Activated naive CD4-positive, alpha-beta T cell treated with anti-CD3 and anti-CD28 coated beads, Interleukin-2, amount 50 U/mL, for 24 hours (primary cell): ENCODE results near the gene PAEP.

Source experiments
- H3K27ac Mint-ChIP-seq: one replicate; pipeline ENCODE4 v1.8.0; 2021; ENCODE audit warnings: mild to moderate bottlenecking, mixed read lengths
- H3K27me3 Mint-ChIP-seq: one replicate; pipeline ENCODE4 v1.8.0; 2021; ENCODE audit warnings: mixed read lengths
- H3K36me3 Mint-ChIP-seq: one replicate; pipeline ENCODE4 v1.8.0; 2021; ENCODE audit warnings: mixed read lengths
- H3K4me1 Mint-ChIP-seq: one replicate; pipeline ENCODE4 v1.8.0; 2021; ENCODE audit warnings: mixed read lengths
- H3K4me3 Mint-ChIP-seq: one replicate; pipeline ENCODE4 v1.8.0; 2021; ENCODE audit warnings: mild to moderate bottlenecking, mixed read lengths
- H3K9me3 Mint-ChIP-seq: one replicate; pipeline ENCODE4 v1.8.0; 2021; ENCODE audit warnings: mixed read lengths

PAEP gene

DNA sequence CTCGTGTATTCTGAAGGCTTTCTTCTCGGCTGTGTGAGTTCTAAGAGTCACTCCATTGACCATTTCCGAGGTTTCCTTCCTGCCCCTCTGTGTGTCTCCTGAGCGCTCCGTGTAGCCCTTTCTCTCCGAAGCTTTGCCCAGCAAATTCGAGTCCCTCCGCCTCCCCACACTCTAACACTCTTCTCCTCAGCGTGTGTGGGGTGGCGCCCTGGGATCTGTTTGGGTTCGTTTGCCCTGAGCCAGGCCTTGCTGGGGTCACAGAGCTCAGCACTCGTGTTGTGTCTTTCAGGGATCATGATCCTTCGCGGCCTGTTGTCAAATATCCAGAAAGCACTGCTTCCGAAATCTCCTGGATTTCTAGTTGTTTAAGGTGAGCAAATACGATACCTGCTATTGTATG is 5.6 kb upstream of the PAEP start:
- Mint-ChIP-seq H3K4me3 (no peak overlapping the region), H3K27ac (no peak overlapping the region), H3K9me3 (no peaks in the 10 kb centered on the region), H3K36me3 (no peaks in the 10 kb centered on the region), H3K4me1 (no peaks in the 10 kb centered on the region), H3K27me3 (peaks cover 2% of the 10 kb centered on the region)

DNA sequence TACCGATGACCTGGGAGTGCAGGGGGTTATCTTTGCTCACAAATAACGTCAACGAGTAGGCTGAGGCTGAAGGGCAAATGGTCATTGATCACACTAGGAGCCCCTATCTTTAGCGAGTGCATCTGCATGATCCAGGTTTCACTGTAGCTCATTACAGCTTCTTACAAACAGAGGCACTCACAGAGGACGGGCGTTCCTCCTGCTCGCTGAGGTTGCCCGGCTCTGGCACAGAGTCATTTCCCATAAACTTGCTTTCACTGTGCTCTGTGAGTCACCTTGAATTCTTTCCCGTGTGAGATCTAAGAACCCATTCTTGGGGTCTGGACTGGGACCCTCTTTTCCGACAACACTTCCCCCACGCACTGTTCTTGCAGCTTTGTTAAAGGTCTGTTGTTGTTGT is 1.9 kb upstream of the PAEP start:
- no peak overlapping the region for H3K27ac Mint-ChIP-seq
- peaks cover 5% of the 10 kb centered on the region for H3K27me3 Mint-ChIP-seq
- H3K4me1 Mint-ChIP-seq: no peaks in the 10 kb centered on the region
- H3K4me3 Mint-ChIP-seq: no peak overlapping the region
- H3K9me3 Mint-ChIP-seq: no peaks in the 10 kb centered on the region
- H3K36me3 Mint-ChIP-seq: no peaks in the 10 kb centered on the region

DNA sequence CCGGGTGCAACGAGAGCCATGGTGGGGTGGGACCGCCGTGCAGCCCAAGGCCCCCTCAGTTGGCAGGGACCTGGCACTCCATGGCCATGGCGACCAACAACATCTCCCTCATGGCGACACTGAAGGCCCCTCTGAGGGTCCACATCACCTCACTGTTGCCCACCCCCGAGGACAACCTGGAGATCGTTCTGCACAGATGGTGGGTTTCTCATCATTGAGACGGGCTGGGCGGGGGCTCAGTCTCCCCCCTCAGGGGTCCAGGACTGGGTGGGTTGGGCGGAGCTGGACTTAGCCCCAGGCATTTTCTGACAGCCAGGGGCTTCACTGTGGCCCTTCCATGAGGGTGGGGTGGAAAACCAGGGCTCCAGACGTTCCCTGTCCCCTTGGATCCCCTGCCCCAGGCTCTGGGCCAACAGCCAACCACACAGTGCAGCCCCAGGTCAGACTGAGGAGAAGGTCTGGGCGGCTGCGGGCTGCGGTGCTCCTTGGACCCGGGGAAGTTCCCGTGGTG is 734 bp downstream of the PAEP start:
- Mint-ChIP-seq H3K9me3 (no peaks in the 10 kb centered on the region), H3K36me3 (no peaks in the 10 kb centered on the region), H3K27me3 (peaks cover 5% of the 10 kb centered on the region), H3K27ac (no peak overlapping the region), H3K4me3 (no peak overlapping the region), H3K4me1 (no peaks in the 10 kb centered on the region)

DNA sequence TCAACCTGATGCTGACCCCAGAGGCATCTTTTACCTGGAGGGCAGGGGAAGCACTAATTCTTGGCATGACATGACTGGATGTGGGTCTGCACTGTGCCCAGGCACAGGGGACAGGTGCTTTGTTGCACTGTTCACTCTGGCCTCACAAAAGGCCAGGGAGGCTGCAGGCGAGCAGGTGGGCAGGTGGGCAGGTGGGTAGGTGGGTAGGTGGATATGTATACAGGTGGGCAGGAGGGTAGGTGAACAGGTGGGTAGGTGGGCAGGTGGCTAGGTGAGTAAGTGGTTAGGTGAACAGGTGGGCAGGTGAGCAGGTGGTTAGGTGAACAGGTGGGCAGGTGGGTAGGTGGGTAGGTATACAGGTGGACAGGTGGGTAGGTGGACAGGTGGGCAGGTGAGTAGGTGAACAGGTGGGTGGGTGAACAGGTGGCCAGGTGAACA is 1.5 kb downstream of the PAEP start:
- Mint-ChIP-seq H3K9me3 (no peaks in the 10 kb centered on the region), H3K27me3 (peaks cover 5% of the 10 kb centered on the region), H3K4me1 (no peaks in the 10 kb centered on the region), H3K27ac (no peak overlapping the region), H3K36me3 (no peaks in the 10 kb centered on the region), H3K4me3 (no peak overlapping the region)

DNA sequence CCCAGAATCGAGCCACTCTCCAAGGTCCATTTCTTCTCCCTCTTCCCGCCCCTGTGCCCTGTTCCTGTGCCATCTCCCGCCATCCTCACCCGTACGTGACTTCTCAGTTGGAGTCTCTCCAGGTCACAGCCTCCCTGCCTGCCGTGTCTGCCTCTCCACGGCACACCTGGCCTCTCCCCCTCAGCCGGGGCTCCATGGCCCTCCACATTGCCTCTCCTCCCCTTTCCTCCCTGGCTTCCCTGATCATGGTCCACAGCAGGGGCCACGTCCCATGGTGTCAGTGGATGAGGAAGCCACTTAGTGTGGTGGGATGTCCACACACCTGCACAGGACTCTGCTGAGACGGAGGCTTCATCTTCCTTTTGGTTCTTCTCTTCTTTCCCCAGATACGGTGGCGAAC is 2.3 kb downstream of the PAEP start:
- Mint-ChIP-seq H3K36me3 (no peaks in the 10 kb centered on the region), H3K4me3 (no peak overlapping the region), H3K4me1 (no peaks in the 10 kb centered on the region), H3K27ac (no peak overlapping the region), H3K27me3 (peaks cover 5% of the 10 kb centered on the region), H3K9me3 (no peaks in the 10 kb centered on the region)

DNA sequence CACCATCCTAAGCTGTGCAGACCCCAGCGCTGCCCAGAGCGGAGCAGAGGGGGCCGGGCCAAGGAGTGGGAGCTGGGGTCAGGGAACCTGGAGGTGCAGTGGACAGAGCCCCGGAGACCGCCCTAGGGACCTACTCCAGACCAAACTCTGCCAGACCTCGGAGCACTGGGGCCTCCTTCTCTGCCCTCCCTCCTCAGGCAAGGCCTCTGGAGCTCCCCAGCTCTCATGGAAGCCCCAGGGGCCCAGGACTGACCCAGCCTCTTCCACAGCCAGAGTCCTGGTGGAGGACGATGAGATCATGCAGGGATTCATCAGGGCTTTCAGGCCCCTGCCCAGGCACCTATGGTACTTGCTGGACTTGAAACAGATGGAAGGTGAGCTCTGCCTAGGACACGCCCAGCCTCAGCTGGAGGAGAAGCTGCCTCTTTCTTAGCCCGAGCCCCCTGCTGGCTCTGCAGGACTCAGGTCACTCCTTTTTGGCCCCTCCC is 3.6 kb downstream of the PAEP start:
- Mint-ChIP-seq H3K27me3 (peaks cover 3% of the 10 kb centered on the region), H3K4me1 (no peaks in the 10 kb centered on the region)

DNA sequence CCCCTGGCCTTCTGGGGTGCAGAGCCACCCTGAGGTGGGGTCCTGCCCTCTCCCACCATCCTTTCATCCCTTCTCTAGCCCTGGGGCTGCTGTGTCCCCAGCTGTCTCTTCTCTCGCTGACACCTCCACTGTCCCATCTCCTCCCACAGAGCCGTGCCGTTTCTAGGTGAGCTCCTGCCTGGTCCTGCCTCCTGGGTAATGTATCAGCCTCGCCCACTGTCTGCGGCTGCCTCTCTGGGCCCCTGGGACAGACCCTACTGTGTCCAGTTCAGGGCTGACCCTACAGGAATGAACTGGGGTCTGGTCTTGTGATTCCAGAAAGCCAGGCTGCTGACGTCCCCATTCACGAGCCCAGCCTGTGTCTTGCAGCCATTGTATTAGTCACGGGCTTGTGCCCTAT is 4.1 kb downstream of the PAEP start:
- H3K4me1 Mint-ChIP-seq: no peaks in the 10 kb centered on the region
- no peaks in the 10 kb centered on the region for H3K36me3 Mint-ChIP-seq
- peaks cover 3% of the 10 kb centered on the region for H3K27me3 Mint-ChIP-seq
- H3K4me3 Mint-ChIP-seq: no peak overlapping the region
- H3K27ac Mint-ChIP-seq: no peak overlapping the region
- no peaks in the 10 kb centered on the region for H3K9me3 Mint-ChIP-seq

More for the DNA sequence above, 3.6 kb downstream of the PAEP start:
- Mint-ChIP-seq H3K36me3 (no peaks in the 10 kb centered on the region), H3K27ac (no peak overlapping the region), H3K4me3 (no peak overlapping the region), H3K9me3 (no peaks in the 10 kb centered on the region)

DNA sequence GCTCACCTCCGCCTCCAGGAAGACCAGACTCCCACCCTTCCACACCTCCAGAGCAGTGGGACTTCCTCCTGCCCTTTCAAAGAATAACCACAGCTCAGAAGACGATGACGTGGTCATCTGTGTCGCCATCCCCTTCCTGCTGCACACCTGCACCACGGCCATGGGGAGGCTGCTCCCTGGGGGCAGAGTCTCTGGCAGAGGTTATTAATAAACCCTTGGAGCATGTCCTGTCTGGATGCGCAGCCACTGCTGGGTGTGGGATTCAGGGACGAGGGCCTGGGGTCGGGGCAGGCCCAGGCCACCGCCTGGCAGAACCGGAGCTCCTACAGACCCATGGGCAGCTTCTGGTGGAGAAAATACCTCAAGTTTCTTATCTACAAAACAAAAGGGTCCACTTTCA is 5.0 kb downstream of the PAEP start:
- H3K4me3 Mint-ChIP-seq: no peak overlapping the region
- H3K36me3 Mint-ChIP-seq: no peaks in the 10 kb centered on the region
- H3K4me1 Mint-ChIP-seq: no peaks in the 10 kb centered on the region
- no peak overlapping the region for H3K27ac Mint-ChIP-seq
- peaks cover 3% of the 10 kb centered on the region for H3K27me3 Mint-ChIP-seq
- no peaks in the 10 kb centered on the region for H3K9me3 Mint-ChIP-seq

DNA sequence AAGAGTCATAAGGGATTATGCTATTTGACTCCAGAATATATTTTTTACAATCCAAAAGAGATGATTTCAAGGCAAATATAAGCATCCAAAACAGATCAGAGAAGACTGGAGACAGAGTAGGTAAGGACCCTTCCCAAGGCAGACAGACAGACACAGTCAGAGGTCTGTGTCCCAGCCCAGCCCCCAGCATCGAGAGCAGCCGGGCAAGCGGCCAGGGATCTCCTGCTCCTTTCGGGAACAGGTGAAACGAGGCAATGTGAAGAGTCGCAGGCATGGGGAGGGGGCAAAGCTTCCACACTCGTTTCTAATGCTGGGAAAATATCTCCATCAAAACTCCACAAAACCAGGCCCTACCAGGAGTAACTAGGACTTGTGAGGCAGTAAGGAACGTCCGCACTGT is 5.8 kb downstream of the PAEP start:
- H3K4me3 Mint-ChIP-seq: no peak overlapping the region
- H3K4me1 Mint-ChIP-seq: no peaks in the 10 kb centered on the region
- no peaks in the 10 kb centered on the region for H3K9me3 Mint-ChIP-seq
- no peak overlapping the region for H3K27ac Mint-ChIP-seq
- H3K36me3 Mint-ChIP-seq: no peaks in the 10 kb centered on the region
- peaks cover 3% of the 10 kb centered on the region for H3K27me3 Mint-ChIP-seq

DNA sequence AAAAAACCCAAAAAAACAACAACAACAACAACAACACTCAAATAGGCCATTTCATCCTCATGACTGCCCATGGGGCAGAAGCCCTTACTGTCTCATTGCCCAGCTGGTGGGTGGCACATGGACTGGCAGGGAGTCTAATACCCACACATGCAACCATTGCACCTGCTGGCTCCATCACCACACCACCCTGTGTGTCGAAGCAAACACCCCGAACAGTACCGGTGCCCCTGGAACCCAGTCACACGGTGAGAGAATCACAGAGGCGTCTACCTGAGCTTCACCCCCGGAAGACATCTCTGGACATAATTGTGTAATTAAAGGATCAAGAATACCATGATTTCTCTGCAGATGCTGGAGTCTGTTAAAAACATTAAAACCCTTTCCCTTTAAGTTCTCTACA is 6.5 kb downstream of the PAEP start:
- no peak overlapping the region for H3K4me3 Mint-ChIP-seq
- no peaks in the 10 kb centered on the region for H3K4me1 Mint-ChIP-seq
- H3K9me3 Mint-ChIP-seq: no peaks in the 10 kb centered on the region
- H3K27me3 Mint-ChIP-seq: peaks cover 3% of the 10 kb centered on the region
- no peaks in the 10 kb centered on the region for H3K36me3 Mint-ChIP-seq
- H3K27ac Mint-ChIP-seq: no peak overlapping the region

DNA sequence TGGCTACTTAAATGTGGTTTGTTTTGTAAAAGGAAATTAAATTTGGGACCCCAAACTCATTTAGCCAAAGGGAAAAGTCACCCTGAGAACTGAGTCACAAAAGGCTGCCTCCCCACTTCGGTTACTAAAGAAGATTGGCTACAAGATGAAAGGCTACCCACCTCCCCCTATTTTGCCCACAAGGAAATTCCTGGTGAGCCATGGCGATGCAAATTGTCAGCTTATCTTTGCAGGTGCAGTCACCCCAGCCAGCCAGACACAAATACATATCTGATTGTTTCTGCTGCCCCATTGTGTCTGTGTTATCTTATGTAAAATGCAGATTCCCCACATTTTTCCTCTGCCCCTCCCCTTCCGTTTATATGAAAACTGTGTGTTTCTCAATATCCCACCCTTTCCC is 8.9 kb downstream of the PAEP start:
- Mint-ChIP-seq H3K9me3 (no peaks in the 10 kb centered on the region), H3K27me3 (no peaks in the 10 kb centered on the region), H3K27ac (no peak overlapping the region), H3K4me3 (no peak overlapping the region), H3K4me1 (no peaks in the 10 kb centered on the region), H3K36me3 (no peaks in the 10 kb centered on the region)

DNA sequence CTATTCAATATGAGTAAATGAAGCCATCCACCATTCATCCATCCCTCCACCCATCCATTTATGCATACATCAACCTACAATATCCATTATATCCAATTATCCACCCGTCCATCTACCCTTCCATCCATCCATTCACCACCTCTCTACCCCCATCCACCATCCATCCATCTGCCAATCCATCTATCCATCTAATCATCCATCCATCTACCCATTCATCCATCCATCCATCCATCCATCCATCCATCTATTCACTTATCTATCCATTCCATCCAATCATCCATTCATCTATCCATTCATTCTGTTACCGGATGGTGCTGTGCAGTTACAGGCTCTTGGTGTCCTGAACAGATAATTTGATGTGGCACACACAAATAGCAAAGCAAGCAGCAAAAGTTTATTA is 10.7 kb downstream of the PAEP start:
- no peaks in the 10 kb centered on the region for H3K36me3 Mint-ChIP-seq
- no peaks in the 10 kb centered on the region for H3K4me1 Mint-ChIP-seq
- H3K9me3 Mint-ChIP-seq: no peaks in the 10 kb centered on the region
- no peaks in the 10 kb centered on the region for H3K27me3 Mint-ChIP-seq
- no peak overlapping the region for H3K4me3 Mint-ChIP-seq
- no peak overlapping the region for H3K27ac Mint-ChIP-seq

DNA sequence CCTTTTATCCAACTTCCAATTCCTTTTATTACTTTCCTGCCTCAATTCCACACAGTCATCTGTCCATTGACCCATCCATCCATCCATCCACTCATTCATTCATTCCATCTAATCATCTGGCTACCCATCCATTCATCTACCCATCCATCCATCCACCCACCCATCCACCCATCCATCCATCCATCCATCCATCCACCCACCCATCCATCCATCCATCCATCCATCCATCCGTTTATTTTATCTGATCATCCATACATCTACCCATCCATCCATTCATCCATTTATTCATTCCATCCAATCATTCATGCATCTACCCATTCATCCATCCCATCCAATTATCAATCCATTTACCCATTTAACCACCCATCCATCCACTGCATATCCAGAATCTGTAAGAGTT is 11.6 kb downstream of the PAEP start:
- Mint-ChIP-seq H3K9me3 (no peaks in the 10 kb centered on the region), H3K4me1 (no peaks in the 10 kb centered on the region), H3K36me3 (no peaks in the 10 kb centered on the region), H3K27ac (no peak overlapping the region), H3K27me3 (no peaks in the 10 kb centered on the region), H3K4me3 (no peak overlapping the region)

DNA sequence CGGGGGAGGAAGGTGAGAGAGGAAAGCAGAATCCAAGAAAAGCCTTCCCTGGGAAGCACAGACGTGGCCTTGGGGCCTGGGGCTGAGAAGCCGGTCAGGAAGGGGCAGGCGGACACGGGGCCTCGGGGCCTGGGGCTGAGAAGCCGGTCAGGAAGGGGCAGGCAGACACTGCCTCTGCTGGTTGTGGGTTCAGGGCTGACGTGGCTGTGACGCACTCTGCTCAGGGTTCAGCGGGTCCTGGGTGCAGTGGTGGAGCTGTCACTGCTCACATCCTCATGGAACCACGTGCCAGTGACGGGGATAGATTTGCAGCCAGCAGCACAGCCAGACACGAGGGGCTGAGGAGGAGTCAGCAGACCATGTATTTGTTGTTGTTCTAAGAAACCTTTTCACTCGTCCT is 12.8 kb downstream of the PAEP start:
- H3K27me3 Mint-ChIP-seq: no peaks in the 10 kb centered on the region
- H3K36me3 Mint-ChIP-seq: no peaks in the 10 kb centered on the region
- no peaks in the 10 kb centered on the region for H3K4me1 Mint-ChIP-seq
- no peaks in the 10 kb centered on the region for H3K9me3 Mint-ChIP-seq
- no peak overlapping the region for H3K27ac Mint-ChIP-seq
- no peak overlapping the region for H3K4me3 Mint-ChIP-seq

DNA sequence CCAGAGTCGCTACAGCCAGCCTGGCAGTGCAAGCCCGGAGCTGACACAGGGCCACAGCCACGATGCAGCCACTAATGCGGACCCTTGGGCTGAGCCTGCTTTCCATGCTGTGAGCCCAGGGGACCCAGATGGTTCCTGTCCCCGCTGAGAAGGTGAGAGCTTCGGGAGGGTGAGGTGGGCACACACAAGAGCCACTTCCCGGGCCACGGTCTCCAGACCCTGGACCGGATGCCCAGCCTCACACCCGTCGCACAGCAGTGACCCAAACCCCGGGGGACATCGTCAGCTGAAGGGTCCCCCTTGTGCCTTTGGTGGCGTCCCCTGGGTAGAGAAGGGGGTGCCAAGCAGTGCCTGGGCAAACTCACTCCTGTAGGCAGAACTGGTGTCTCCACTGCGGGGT is 13.4 kb downstream of the PAEP start:
- no peaks in the 10 kb centered on the region for H3K27me3 Mint-ChIP-seq

DNA sequence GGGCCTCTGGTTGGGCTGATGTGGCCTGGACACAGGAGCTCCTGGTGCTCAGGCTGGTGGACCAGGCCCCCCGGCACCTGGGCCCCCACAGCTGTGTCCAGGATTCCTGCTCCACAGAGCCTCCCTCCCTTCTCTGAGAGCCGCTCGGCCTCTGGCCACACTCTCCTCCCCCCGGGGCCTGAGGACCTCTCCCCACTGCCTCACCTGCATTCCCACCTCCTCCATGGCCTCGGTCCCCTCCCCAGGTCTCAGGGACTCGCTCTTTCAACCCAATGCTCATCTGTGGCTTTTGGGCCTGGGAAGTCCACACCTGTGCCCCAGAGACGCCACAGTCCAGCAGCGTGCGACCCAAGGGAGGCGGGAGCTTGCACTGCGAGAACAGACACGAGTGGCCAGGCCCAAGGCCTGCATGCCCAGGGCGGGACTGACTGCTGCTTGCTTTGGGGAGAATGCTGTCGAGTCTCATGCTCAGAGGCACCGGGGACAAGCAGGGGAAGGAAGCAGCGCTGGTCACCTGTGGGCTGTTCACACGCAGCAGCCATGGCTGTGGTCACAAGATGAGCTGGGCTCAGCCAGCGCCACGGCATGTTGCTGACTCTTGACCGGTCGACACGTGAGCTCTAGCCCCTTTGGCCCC is 14.6 kb downstream of the PAEP start:
- no peak overlapping the region for H3K27ac Mint-ChIP-seq
- no peaks in the 10 kb centered on the region for H3K9me3 Mint-ChIP-seq
- no peaks in the 10 kb centered on the region for H3K27me3 Mint-ChIP-seq
- H3K36me3 Mint-ChIP-seq: no peaks in the 10 kb centered on the region
- no peaks in the 10 kb centered on the region for H3K4me1 Mint-ChIP-seq
- no peak overlapping the region for H3K4me3 Mint-ChIP-seq

More for the DNA sequence above, 13.4 kb downstream of the PAEP start:
- Mint-ChIP-seq H3K36me3 (no peaks in the 10 kb centered on the region), H3K27ac (no peak overlapping the region), H3K4me3 (no peak overlapping the region), H3K9me3 (no peaks in the 10 kb centered on the region), H3K4me1 (no peaks in the 10 kb centered on the region)

DNA sequence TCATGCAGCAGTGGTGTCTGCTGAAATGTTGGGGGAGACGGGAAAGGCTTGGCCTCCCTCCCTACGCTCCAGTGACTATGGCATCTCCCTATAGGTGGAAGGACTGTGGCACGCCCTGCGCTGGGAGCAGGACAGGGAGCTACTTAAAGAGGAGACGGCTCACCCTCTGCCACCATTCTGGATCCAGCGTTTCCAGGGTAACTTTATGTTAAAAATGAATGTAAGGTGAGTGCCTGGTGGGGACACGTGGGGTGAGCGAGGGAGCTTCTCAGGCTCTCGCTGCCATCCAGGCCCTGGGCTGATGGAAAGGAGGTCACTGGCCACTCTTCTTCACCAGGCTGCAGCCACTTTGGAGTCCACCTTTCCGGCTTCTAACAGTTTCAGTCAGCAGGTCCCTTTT is 15.7 kb downstream of the PAEP start:
- H3K4me3 Mint-ChIP-seq: no peak overlapping the region
- no peaks in the 10 kb centered on the region for H3K27me3 Mint-ChIP-seq
- H3K36me3 Mint-ChIP-seq: no peaks in the 10 kb centered on the region
- H3K4me1 Mint-ChIP-seq: no peaks in the 10 kb centered on the region
- H3K9me3 Mint-ChIP-seq: no peaks in the 10 kb centered on the region
- no peak overlapping the region for H3K27ac Mint-ChIP-seq
